GM12892 (cell line): ENCODE measurements around the gene KRTAP5-2.

Experiments used
- POLR2A ChIP-seq: IDR thresholded peaks from 2 replicates; pipeline ENCODE4 v1.6.1; 2011; ENCODE audit warnings: low read depth, low read length, control low read depth
- POLR2AphosphoS5 ChIP-seq: IDR thresholded peaks from 2 replicates; pipeline ENCODE4 v1.6.1; 2011; ENCODE audit warnings: low read depth, low read length, control low read depth

GRCh38 chr11:1571760-1572196 is 26.3 kb downstream of the KRTAP5-2 start:
- TF ChIP-seq POLR2AphosphoS5, result no peak
- no peak for TF ChIP-seq POLR2A
